H1 (cell line): Measurements from ENCODE around the gene SFTPB. TPM values are rescaled to one million over a fixed set of nuclear protein-coding genes. Genes with fewer than 3 reads are reported as not detected.

Experiments
- CBX5 ChIP-seq: fragments of 300-800, 300-1000 bp; sonication (generic); IDR thresholded peaks from 2 replicates; pipeline ENCODE4 v1.7.1; 2016; ENCODE audit warnings: antibody characterized with exemption, low read length, low read depth
- NANOG ChIP-seq: IDR thresholded peaks from 2 replicates; pipeline ENCODE4 v1.6.1; 2011; ENCODE audit warnings: low read length, low read depth, mild to moderate bottlenecking, inconsistent platforms; ENCODE audit not compliant: insufficient read depth, poor library complexity, severe bottlenecking
- TCF12 ChIP-seq: IDR thresholded peaks from 2 replicates; pipeline ENCODE4 v1.6.1; 2011; ENCODE audit warnings: low read depth, mild to moderate bottlenecking, low read length
- polyA plus RNA-seq, 7 experiments: library from polyadenylated mRNA; depleted of rRNA in 3 of 7; stranded (reverse) in 5 of 7; unstranded in 2 of 7; fragments of >200 nt in 5 of 7; fragments of 200-250 nt in 2 of 7; gene quantifications; 1 replicate in 5 of 7; 2 replicates in 1 of 7; 4 replicates in 1 of 7; pipeline versions ENCODE4 v1.2.1 to v1.2.3, GENCODE V29; 2011 to 2013; ENCODE audit warnings: missing spikeins in 2 of 7, mixed read lengths in 2 of 7
- total RNA-seq: library from RNA; stranded (reverse); fragmentation: NEBNext Ultra II Directional; extraction: Animal tissue kit (Norgen Biotek cat#: 25700); gene quantifications from 2 replicates; pipeline ENCODE4 v1.2.1, GENCODE V29; 2021

SFTPB gene
- total and polyA plus RNA-seq, 2 of the 8 experiments (the other 6 are each of a cell fraction or from before 2014, with no cell fraction given): not detected

- TF ChIP-seq TCF12: no peak
- TF ChIP-seq NANOG: no peak
- TF ChIP-seq CBX5: no peak
Observed at GRCh38 chr2:85681372-85681763, 13.4 kb upstream of the SFTPB start (continued).
